ENCODE results near the gene UBE3C. TPM values are rescaled to one million over a fixed set of nuclear protein-coding genes. Genes with fewer than 3 reads are reported as not detected.

The UBE3C gene
- total and polyA plus RNA-seq, 9 of the 15 experiments (the other 6 are each of a cell fraction or from before 2014, with no cell fraction given) = 9.6 to 91.7 (median 75.4) TPM

DNA sequence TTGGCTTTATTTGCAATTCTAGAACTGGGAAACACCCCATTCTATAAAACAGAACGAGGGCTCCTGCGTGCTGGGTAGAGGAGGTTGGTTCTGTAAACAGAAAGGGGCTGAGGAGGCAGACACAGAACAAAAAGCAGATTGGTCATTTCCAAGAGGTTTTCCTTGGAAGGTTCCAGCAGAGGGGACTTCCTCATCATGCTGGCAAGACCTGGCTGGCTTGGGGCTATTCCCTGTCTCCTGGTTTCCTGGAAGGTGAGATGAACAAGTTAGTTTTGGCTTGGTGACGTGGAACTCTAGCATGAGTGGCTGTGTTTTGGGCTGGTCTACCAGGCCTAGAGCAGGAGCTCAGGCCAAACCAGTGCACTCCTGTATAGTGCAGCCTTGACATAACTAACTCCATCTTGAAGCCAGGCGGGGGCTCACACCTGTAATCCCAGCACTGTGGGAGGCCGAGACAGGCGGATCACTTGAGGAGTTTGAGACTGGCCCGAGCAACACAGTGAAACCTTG lies 172.0 kb downstream of the UBE3C start (continued):
- TF ChIP-seq, protein P1, sequence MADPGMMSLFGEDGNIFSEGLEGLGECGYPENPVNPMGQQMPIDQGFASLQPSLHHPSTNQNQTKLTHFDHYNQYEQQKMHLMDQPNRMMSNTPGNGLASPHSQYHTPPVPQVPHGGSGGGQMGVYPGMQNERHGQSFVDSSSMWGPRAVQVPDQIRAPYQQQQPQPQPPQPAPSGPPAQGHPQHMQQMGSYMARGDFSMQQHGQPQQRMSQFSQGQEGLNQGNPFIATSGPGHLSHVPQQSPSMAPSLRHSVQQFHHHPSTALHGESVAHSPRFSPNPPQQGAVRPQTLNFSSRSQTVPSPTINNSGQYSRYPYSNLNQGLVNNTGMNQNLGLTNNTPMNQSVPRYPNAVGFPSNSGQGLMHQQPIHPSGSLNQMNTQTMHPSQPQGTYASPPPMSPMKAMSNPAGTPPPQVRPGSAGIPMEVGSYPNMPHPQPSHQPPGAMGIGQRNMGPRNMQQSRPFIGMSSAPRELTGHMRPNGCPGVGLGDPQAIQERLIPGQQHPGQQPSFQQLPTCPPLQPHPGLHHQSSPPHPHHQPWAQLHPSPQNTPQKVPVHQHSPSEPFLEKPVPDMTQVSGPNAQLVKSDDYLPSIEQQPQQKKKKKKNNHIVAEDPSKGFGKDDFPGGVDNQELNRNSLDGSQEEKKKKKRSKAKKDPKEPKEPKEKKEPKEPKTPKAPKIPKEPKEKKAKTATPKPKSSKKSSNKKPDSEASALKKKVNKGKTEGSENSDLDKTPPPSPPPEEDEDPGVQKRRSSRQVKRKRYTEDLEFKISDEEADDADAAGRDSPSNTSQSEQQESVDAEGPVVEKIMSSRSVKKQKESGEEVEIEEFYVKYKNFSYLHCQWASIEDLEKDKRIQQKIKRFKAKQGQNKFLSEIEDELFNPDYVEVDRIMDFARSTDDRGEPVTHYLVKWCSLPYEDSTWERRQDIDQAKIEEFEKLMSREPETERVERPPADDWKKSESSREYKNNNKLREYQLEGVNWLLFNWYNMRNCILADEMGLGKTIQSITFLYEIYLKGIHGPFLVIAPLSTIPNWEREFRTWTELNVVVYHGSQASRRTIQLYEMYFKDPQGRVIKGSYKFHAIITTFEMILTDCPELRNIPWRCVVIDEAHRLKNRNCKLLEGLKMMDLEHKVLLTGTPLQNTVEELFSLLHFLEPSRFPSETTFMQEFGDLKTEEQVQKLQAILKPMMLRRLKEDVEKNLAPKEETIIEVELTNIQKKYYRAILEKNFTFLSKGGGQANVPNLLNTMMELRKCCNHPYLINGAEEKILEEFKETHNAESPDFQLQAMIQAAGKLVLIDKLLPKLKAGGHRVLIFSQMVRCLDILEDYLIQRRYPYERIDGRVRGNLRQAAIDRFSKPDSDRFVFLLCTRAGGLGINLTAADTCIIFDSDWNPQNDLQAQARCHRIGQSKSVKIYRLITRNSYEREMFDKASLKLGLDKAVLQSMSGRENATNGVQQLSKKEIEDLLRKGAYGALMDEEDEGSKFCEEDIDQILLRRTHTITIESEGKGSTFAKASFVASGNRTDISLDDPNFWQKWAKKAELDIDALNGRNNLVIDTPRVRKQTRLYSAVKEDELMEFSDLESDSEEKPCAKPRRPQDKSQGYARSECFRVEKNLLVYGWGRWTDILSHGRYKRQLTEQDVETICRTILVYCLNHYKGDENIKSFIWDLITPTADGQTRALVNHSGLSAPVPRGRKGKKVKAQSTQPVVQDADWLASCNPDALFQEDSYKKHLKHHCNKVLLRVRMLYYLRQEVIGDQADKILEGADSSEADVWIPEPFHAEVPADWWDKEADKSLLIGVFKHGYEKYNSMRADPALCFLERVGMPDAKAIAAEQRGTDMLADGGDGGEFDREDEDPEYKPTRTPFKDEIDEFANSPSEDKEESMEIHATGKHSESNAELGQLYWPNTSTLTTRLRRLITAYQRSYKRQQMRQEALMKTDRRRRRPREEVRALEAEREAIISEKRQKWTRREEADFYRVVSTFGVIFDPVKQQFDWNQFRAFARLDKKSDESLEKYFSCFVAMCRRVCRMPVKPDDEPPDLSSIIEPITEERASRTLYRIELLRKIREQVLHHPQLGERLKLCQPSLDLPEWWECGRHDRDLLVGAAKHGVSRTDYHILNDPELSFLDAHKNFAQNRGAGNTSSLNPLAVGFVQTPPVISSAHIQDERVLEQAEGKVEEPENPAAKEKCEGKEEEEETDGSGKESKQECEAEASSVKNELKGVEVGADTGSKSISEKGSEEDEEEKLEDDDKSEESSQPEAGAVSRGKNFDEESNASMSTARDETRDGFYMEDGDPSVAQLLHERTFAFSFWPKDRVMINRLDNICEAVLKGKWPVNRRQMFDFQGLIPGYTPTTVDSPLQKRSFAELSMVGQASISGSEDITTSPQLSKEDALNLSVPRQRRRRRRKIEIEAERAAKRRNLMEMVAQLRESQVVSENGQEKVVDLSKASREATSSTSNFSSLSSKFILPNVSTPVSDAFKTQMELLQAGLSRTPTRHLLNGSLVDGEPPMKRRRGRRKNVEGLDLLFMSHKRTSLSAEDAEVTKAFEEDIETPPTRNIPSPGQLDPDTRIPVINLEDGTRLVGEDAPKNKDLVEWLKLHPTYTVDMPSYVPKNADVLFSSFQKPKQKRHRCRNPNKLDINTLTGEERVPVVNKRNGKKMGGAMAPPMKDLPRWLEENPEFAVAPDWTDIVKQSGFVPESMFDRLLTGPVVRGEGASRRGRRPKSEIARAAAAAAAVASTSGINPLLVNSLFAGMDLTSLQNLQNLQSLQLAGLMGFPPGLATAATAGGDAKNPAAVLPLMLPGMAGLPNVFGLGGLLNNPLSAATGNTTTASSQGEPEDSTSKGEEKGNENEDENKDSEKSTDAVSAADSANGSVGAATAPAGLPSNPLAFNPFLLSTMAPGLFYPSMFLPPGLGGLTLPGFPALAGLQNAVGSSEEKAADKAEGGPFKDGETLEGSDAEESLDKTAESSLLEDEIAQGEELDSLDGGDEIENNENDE (IDR thresholded peaks at IDR 0.05; ENCODE audit: low read depth, low read length) = no peak
- TF ChIP-seq POLR2G (IDR thresholded peaks at IDR 0.05; ENCODE audit: low read depth, low read length) = no peak
- no peak for TF ChIP-seq EHMT2 (IDR thresholded peaks at IDR 0.05)
- no peak for TF ChIP-seq FOXK1 (CRISPR knock-in tag; IDR thresholded peaks at IDR 0.05; ENCODE audit: borderline replicate concordance)
- no peak for TF ChIP-seq ZNF354B (CRISPR knock-in tag; IDR thresholded peaks at IDR 0.05)
- TF ChIP-seq SP1 (CRISPR knock-in tag; IDR thresholded peaks at IDR 0.05) = no peak
- TF ChIP-seq, protein P2, sequence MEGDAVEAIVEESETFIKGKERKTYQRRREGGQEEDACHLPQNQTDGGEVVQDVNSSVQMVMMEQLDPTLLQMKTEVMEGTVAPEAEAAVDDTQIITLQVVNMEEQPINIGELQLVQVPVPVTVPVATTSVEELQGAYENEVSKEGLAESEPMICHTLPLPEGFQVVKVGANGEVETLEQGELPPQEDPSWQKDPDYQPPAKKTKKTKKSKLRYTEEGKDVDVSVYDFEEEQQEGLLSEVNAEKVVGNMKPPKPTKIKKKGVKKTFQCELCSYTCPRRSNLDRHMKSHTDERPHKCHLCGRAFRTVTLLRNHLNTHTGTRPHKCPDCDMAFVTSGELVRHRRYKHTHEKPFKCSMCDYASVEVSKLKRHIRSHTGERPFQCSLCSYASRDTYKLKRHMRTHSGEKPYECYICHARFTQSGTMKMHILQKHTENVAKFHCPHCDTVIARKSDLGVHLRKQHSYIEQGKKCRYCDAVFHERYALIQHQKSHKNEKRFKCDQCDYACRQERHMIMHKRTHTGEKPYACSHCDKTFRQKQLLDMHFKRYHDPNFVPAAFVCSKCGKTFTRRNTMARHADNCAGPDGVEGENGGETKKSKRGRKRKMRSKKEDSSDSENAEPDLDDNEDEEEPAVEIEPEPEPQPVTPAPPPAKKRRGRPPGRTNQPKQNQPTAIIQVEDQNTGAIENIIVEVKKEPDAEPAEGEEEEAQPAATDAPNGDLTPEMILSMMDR (IDR thresholded peaks at IDR 0.05 in 2 of 3, conservative IDR thresholded peaks at IDR 0.05 in 1 of 3; ENCODE audit: insufficient read depth in 2 of 3, low read depth in 1 of 3, low read length in 3 of 3) = no peak
- TF ChIP-seq ZNF696 (CRISPR knock-in tag; conservative IDR thresholded peaks at IDR 0.05) = no peak
- no peak for TF ChIP-seq NFIX (CRISPR knock-in tag; IDR thresholded peaks at IDR 0.05; ENCODE audit: low read depth)
- no peak for TF ChIP-seq EP300 (IDR thresholded peaks at IDR 0.05; ENCODE audit: low read length)
- TF ChIP-seq ZNF766 (CRISPR knock-in tag; conservative IDR thresholded peaks at IDR 0.05) = no peak
- TF ChIP-seq, protein P3, sequence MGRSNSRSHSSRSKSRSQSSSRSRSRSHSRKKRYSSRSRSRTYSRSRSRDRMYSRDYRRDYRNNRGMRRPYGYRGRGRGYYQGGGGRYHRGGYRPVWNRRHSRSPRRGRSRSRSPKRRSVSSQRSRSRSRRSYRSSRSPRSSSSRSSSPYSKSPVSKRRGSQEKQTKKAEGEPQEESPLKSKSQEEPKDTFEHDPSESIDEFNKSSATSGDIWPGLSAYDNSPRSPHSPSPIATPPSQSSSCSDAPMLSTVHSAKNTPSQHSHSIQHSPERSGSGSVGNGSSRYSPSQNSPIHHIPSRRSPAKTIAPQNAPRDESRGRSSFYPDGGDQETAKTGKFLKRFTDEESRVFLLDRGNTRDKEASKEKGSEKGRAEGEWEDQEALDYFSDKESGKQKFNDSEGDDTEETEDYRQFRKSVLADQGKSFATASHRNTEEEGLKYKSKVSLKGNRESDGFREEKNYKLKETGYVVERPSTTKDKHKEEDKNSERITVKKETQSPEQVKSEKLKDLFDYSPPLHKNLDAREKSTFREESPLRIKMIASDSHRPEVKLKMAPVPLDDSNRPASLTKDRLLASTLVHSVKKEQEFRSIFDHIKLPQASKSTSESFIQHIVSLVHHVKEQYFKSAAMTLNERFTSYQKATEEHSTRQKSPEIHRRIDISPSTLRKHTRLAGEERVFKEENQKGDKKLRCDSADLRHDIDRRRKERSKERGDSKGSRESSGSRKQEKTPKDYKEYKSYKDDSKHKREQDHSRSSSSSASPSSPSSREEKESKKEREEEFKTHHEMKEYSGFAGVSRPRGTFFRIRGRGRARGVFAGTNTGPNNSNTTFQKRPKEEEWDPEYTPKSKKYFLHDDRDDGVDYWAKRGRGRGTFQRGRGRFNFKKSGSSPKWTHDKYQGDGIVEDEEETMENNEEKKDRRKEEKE (IDR thresholded peaks at IDR 0.05; ENCODE audit: borderline replicate concordance in 1 of 2, control insufficient read depth in 1 of 2, low read depth in 2 of 2, low read length in 1 of 2) = no peak

Data from K562 (cell line).